ENCODE measurements around the gene SUGP2. TPM values are rescaled to one million over a fixed set of nuclear protein-coding genes. Genes with fewer than 3 reads are reported as not detected.

SUGP2 gene
- total RNA-seq, 1 experiment from 2014 or later: 95.2 TPM

- Histone ChIP-seq H3K4ac (ENCODE audit: low read depth, low read length) (no peak overlapping the region), H3K9me3 (ENCODE audit: control insufficient read depth, low read depth, low read length) (no peaks in the 10 kb centered on the region), H3K4me1 (ENCODE audit: insufficient read depth, low read length) (peaks cover 3% of the 10 kb centered on the region; the same call in 1 of the 2 replicates), H4K20me1 (ENCODE audit: control insufficient read depth, insufficient read depth, insufficient read length) (no peaks in the 10 kb centered on the region), H3K23me2 (ENCODE audit: insufficient read length, low read depth, low read length, poor library complexity, severe bottlenecking) (peaks cover 4% of the 10 kb centered on the region), H2AK5ac (ENCODE audit: insufficient read length, low read length) (no peak overlapping the region), H3K18ac (ENCODE audit: insufficient read length, low read depth, low read length) (no peak overlapping the region), H3K14ac (ENCODE audit: insufficient read depth, low read length) (no peak overlapping the region), H3K79me1 (ENCODE audit: insufficient read depth, low read depth, low read length, poor library complexity, severe bottlenecking) (no peaks in the 10 kb centered on the region), H3K56ac (ENCODE audit: insufficient read length, low read depth, low read length) (no peak overlapping the region), H3K79me2 (ENCODE audit: insufficient read depth, low read length) (no peaks in the 10 kb centered on the region), H4K91ac (ENCODE audit: insufficient read length, low read depth, low read length) (no peak overlapping the region), H3K27me3 (ENCODE audit: insufficient read depth, low read length) (peaks cover 9% of the 10 kb centered on the region; the same call in 1 of the 2 replicates), H3K4me2 (ENCODE audit: insufficient read depth, insufficient read length, low read length) (no peak overlapping the region), H2BK120ac (ENCODE audit: low read depth, low read length, poor library complexity, severe bottlenecking) (no peak overlapping the region), H2BK15ac (ENCODE audit: low read depth, low read length) (no peak overlapping the region), H2BK12ac (ENCODE audit: insufficient read length, low read depth, low read length) (no peak overlapping the region), H4K5ac (ENCODE audit: insufficient read length, low read depth, low read length) (no peak overlapping the region), H3K27ac (ENCODE audit: insufficient read length, low read depth, low read length) (no peak overlapping the region), H4K8ac (replicated peaks; ENCODE audit: insufficient read length, low read depth, low read length) (no peak overlapping the region), H2AFZ (ENCODE audit: low read length) (no peak overlapping the region), H2BK20ac (ENCODE audit: low read depth, low read length, poor library complexity, severe bottlenecking) (no peak overlapping the region), H2BK5ac (ENCODE audit: insufficient read length, low read length) (no peak overlapping the region), H3K9ac (ENCODE audit: extremely low read depth, insufficient read length, low read length) (no peak overlapping the region), H3T11ph (ENCODE audit: low read length) (no peak overlapping the region), H3K23ac (ENCODE audit: insufficient read length, low read depth, low read length) (no peak overlapping the region)
- DNase-seq: no peak
- H3K36me3 Mint-ChIP-seq (ENCODE audit: insufficient read depth in 1 of 3, low read depth in 3 of 3): peaks cover 16 to 39% (median 24%) of the 10 kb centered on the region in 3 experiments
- H3K4me3 Mint-ChIP-seq: no peak overlapping the region
- peaks cover 25% of the 10 kb centered on the region for H3K27me3 Mint-ChIP-seq (ENCODE audit: low read depth)
- WGBS (ENCODE audit: extremely low coverage, insufficient read length, low lambda C conversion rate): no CpG with 5 or more reads among the region's 8 CpGs
- no peaks in the 10 kb centered on the region; a peak in 1 of 5 replicates for H3K9me3 Mint-ChIP-seq
- TF ChIP-seq CTCF (conservative IDR thresholded peaks at IDR 0.05): no peak
- H3K4me1 Mint-ChIP-seq: peaks cover 20 to 21% of the 10 kb centered on the region in 2 experiments
- no peak overlapping the region for H3K27ac Mint-ChIP-seq
These were observed 28.2 kb upstream of the SUGP2 start for GRCh38 chr19:19061506-19061905.
